Transverse colon (tissue), 4 donors: ENCODE results near the gene PPP4R4. TPM values are rescaled to one million over a fixed set of nuclear protein-coding genes. Genes with fewer than 3 reads are reported as not detected.
"Not testable (repeated sequence)": the region's sequence is repeated elsewhere in the genome, so short reads cannot be mapped to it uniquely, and the experiment has no call there.

Experiments
- DNase-seq: peaks from one replicate; pipeline ENCODE4 v3.0.0-alpha.2; 2019
- H3K27ac ChIP-seq, 4 donors: fragments of 200-600 bp; sonication (generic); 2 replicates each; pipeline ENCODE4 v1.5.1; 2016 to 2018; ENCODE audit warnings: inconsistent platforms in 4 of 4
- H3K27me3 ChIP-seq: fragments of 200-600 bp; sonication (generic); 2 replicates; pipeline ENCODE4 v1.5.1; 2017; ENCODE audit warnings: inconsistent platforms
- H3K36me3 ChIP-seq, 4 donors: fragments of 200-600 bp; sonication (generic); 2 replicates each; pipeline ENCODE4 v1.5.1; 2017 to 2019; ENCODE audit warnings: inconsistent platforms in 4 of 4
- H3K4me1 ChIP-seq, 4 donors: fragments of 200-600 bp; sonication (generic); 2 replicates each; pipeline ENCODE4 v1.5.1; 2017 to 2020; ENCODE audit warnings: inconsistent platforms in 4 of 4
- H3K4me3 ChIP-seq, 4 donors: fragments of 200-600 bp; sonication (generic); 1 replicate in 1 of 4; 2 replicates in 3 of 4; pipeline versions ENCODE4 v1.5.1 to v1.6.1; 2017 to 2019; ENCODE audit warnings: inconsistent platforms in 4 of 4
- H3K9me3 ChIP-seq, 2 donors: fragments of 200-600 bp; sonication (generic); 2 replicates each; pipeline ENCODE4 v1.5.1; 2017 to 2019; ENCODE audit warnings: inconsistent platforms in 2 of 2
- CTCF ChIP-seq, 5 experiments: fragments of 200-600 bp in 3 of 5; fragments of 450-650 bp in 2 of 5; sonication (generic) in 3 of 5; IDR thresholded peaks; 1 replicate in 2 of 5; 2 replicates in 3 of 5; pipeline ENCODE4 v1.5.1; 2016 to 2017; ENCODE audit warnings: antibody characterized with exemption in 5 of 5, inconsistent platforms in 3 of 5, mild to moderate bottlenecking in 2 of 5, moderate library complexity in 1 of 5
- EP300 ChIP-seq: sonication (generic); formaldehyde crosslinking; IDR thresholded peaks from one replicate; pipeline ENCODE4 v1.6.1; 2017; ENCODE audit warnings: antibody characterized with exemption, low read depth
- POLR2A ChIP-seq: fragments of 450-650 bp; IDR thresholded peaks from one replicate; pipeline ENCODE4 v1.6.1; 2016; ENCODE audit warnings: antibody characterized with exemption, mild to moderate bottlenecking, moderate library complexity
- POLR2AphosphoS5 ChIP-seq, 3 donors: sonication (generic); formaldehyde crosslinking; IDR thresholded peaks; one replicate each; pipeline ENCODE4 v1.6.1; 2016; ENCODE audit warnings: antibody characterized with exemption in 3 of 3
- WGBS, 2 donors: methylation state at CpG; one replicate each; pipeline ENCODE4 v1.1.5; 2018; ENCODE audit warnings: low coverage in 1 of 2; 5-methylcytosine and 5-hydroxymethylcytosine counted together
- in situ Hi-C, 4 donors: fragments of 200-750 bp; cut with MboI; loops; one replicate each; pipeline versions ENCODE4 v1.15.0 to v1.15.1; 2017; ENCODE audit warnings: low sequenced_read_pairs in 3 of 4, low pct_ligation_motif_present in 1 of 4, low pct_unique_long_range_greater_than_20kb in 1 of 4
- intact Hi-C: fragments of 100-400 bp; cut with DNase I; formaldehyde crosslinking; loops from one replicate; pipeline ENCODE4 v1.15.1; 2023; ENCODE audit warnings: low total_unique reads
- total RNA-seq, 4 donors: library from RNA; depleted of rRNA; stranded (reverse); fragments of >200 nt; gene quantifications; one replicate each; pipeline ENCODE4 v1.1.0, GENCODE V29; 2016

Gene PPP4R4
- total RNA-seq, 4 donors from 2014 or later: not detected

GRCh38 chr14:94217116-94217515 is 43.0 kb downstream of the PPP4R4 start:
- 50 to 62% methylated on average over 2 of the region's 2 CpGs for WGBS, 2 donors
- Histone ChIP-seq H3K36me3 (no peaks in the 10 kb centered on the region), H3K27me3 (no peaks in the 10 kb centered on the region), H3K27ac (no peak overlapping the region), H3K9me3 (no peaks in the 10 kb centered on the region), H3K4me3 (no peak overlapping the region), H3K4me1 (no peaks in the 10 kb centered on the region)
- no peak for DNase-seq
- no peak for TF ChIP-seq POLR2A
- no peak for TF ChIP-seq CTCF (IDR thresholded peaks at IDR 0.05)
- no peak for TF ChIP-seq EP300
- no peak for TF ChIP-seq POLR2AphosphoS5 (IDR thresholded peaks at IDR 0.05)
- intact Hi-C loops (no loop called here), in situ Hi-C loops (no loop called here)

- DNase-seq, intact Hi-C loops, H3K4me3 ChIP-seq, in situ Hi-C loops, H3K27me3 ChIP-seq, H3K4me1 ChIP-seq, H3K36me3 ChIP-seq, H3K9me3 ChIP-seq, H3K27ac ChIP-seq: not testable (repeated sequence)
- 54 to 92% methylated on average over 25 to 47 of the region's 47 CpGs for WGBS, 2 donors
Observed at GRCh38 chr14:94218198-94218886, 44.2 kb downstream of the PPP4R4 start.

DNA sequence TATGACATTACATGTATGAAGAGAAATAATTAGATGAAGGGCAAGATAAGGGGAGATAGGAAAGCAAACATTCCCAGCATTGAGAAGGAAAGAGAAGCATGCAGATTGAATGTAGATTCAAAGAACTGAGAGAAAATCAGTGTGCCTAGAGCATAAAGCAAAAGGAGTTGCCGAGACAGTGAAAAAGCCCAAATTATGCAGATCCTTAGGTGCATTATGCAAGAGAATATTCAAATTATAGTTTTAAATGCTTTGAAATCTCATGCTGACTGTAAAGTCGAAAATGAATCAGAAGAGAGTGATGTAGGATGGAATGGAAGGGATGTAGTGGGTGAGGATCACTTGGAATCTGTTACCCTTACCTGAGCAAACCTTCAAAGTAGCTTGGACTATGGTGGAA is 49.9 kb downstream of the PPP4R4 start:
- TF ChIP-seq POLR2A: no peak
- TF ChIP-seq CTCF (IDR thresholded peaks at IDR 0.05): no peak
- no peak for TF ChIP-seq EP300
- no peak for TF ChIP-seq POLR2AphosphoS5 (IDR thresholded peaks at IDR 0.05)
- intact Hi-C loops (no loop called here), in situ Hi-C loops (no loop called here)
- no peaks in the 10 kb centered on the region for H3K4me1 ChIP-seq
- H3K36me3 ChIP-seq: no peaks in the 10 kb centered on the region
- 81 to 89% methylated on average over 2 of the region's 2 CpGs for WGBS, 2 donors
- DNase-seq: no peak
- no peaks in the 10 kb centered on the region for H3K9me3 ChIP-seq
- no peaks in the 10 kb centered on the region for H3K27me3 ChIP-seq
- no peak overlapping the region for H3K27ac ChIP-seq
- H3K4me3 ChIP-seq: no peak overlapping the region

DNA sequence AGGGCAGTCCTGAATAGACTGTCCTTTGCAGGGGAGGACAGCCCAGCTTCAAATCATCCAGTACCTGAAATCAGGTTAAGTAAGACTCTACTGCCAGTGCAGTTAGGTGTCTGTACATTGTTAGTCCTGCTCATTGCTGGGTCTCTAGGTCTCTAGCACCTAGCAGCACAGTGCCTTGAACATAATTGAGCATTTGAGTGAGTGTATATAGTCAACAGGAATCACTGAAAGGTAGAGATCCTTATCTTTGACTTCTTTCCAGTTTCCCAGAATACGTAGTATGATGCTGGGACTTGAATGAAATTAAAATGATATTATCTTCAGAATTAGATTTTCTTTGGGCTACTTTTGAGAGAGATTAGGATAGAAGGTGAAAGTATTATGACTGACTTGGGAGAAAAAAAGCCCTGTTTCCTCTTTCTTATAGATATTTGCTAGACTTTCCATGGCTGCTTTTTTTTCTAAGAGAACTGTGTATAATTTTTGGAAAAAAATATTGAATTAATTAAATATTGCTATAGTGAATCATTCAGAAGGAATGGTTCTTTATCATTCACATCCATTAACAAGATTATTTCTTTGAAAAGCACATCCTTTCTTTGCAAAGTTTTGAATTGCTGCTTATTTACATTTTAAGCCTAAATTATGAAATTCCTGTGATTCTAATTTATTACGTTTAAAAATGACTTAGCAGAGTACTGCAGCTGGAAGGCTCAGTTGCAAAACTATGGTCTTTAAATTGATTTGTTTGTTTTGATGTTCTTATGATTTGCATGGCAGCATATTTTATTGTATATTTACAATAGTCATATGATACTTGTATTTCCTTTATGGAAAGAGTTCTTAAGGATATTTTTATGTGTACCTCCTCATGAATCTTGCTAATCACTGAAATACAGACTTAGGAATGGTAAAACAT is 51.6 kb downstream of the PPP4R4 start:
- intact Hi-C loops: no loop called here
- Histone ChIP-seq H3K4me3 (no peak overlapping the region), H3K4me1 (no peaks in the 10 kb centered on the region), H3K27ac (no peak overlapping the region), H3K36me3 (no peaks in the 10 kb centered on the region), H3K27me3 (no peaks in the 10 kb centered on the region), H3K9me3 (no peaks in the 10 kb centered on the region)
- TF ChIP-seq EP300: no peak
- TF ChIP-seq CTCF (IDR thresholded peaks at IDR 0.05): no peak
- no peak for TF ChIP-seq POLR2A
- no peak for TF ChIP-seq POLR2AphosphoS5 (IDR thresholded peaks at IDR 0.05)
- 42 to 63% methylated on average over 2 of the region's 2 CpGs for WGBS, 2 donors
- no peak for DNase-seq
- in situ Hi-C loops: no loop called here
